ENCODE results near the gene OTOR. TPM values are rescaled to one million over a fixed set of nuclear protein-coding genes. Genes with fewer than 3 reads are reported as not detected.

The OTOR gene
- total and polyA plus RNA-seq, 2 of the 13 experiments (the other 11 are each of a cell fraction or from before 2014, with no cell fraction given) = not detected

DNA sequence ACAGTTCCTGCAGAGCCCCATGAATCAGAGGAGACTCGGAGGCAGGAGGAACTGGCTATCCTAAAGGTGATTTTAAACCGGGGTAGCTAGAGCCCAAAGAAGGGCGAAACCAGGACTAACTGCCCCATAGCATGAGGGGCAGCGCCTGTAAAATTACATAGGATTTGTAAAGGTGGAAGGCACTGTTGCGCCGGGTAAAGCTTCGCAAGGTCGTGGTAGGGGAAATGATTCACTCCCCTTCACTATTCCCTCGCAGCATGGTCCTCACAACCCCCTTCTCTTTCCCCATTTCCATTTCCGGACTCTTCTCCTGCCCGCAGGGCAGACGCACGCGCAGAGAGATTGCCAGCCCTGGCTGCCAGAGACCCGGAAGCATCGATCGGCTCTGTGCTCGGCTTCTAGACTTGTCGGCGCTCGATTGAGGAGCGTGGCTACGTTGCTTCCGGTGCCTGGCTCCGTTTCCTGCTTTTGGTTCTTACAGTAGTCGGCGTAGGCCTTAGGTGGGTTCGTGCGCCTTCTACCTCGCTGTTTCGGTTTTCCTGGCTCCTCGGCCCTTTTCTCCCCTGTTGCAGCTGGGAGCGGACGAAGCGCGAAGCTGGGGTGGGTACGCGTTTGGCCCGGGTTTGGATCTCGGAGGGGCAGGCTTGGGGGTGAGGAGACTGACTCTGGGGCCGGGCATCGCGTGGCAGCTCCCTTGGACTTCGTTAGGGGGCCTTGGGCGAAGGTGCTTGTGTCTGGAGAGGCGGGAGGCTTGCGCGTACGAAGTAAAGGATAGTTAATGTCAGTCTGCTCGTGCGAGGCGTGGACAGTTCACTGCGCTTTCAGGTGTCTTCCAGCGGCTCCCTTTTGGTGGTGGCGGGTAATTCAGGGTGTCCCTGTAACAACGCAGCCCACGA is 18.3 kb upstream of the OTOR start, which contains the start of gene SNRPB2 (continued):
- TF ChIP-seq, protein P1, sequence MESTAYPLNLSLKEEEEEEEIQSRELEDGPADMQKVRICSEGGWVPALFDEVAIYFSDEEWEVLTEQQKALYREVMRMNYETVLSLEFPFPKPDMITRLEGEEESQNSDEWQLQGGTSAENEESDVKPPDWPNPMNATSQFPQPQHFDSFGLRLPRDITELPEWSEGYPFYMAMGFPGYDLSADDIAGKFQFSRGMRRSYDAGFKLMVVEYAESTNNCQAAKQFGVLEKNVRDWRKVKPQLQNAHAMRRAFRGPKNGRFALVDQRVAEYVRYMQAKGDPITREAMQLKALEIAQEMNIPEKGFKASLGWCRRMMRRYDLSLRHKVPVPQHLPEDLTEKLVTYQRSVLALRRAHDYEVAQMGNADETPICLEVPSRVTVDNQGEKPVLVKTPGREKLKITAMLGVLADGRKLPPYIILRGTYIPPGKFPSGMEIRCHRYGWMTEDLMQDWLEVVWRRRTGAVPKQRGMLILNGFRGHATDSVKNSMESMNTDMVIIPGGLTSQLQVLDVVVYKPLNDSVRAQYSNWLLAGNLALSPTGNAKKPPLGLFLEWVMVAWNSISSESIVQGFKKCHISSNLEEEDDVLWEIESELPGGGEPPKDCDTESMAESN (CRISPR knock-in tag; conservative IDR thresholded peaks at IDR 0.05) = peak; percentile 95
- TF ChIP-seq RXRB (CRISPR knock-in tag; IDR thresholded peaks at IDR 0.05; ENCODE audit: borderline replicate concordance) = peak; percentile 94
- TF ChIP-seq E2F5 (CRISPR knock-in tag; conservative IDR thresholded peaks at IDR 0.05) = peak; percentile 75
- TF ChIP-seq MED13 (CRISPR knock-in tag; IDR thresholded peaks at IDR 0.05) = 0 out of 2 replicates have a peak, but pooled peaks have one; percentile 39
- no peak for TF ChIP-seq ZNF850 (CRISPR knock-in tag; conservative IDR thresholded peaks at IDR 0.05)
- TF ChIP-seq KLF13 (CRISPR knock-in tag; IDR thresholded peaks at IDR 0.05) = peak; percentile 84
- TF ChIP-seq, protein P2, sequence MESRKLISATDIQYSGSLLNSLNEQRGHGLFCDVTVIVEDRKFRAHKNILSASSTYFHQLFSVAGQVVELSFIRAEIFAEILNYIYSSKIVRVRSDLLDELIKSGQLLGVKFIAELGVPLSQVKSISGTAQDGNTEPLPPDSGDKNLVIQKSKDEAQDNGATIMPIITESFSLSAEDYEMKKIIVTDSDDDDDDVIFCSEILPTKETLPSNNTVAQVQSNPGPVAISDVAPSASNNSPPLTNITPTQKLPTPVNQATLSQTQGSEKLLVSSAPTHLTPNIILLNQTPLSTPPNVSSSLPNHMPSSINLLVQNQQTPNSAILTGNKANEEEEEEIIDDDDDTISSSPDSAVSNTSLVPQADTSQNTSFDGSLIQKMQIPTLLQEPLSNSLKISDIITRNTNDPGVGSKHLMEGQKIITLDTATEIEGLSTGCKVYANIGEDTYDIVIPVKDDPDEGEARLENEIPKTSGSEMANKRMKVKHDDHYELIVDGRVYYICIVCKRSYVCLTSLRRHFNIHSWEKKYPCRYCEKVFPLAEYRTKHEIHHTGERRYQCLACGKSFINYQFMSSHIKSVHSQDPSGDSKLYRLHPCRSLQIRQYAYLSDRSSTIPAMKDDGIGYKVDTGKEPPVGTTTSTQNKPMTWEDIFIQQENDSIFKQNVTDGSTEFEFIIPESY (CRISPR knock-in tag; IDR thresholded peaks at IDR 0.05) = peak; percentile 76
- TF ChIP-seq SMC3 (IDR thresholded peaks at IDR 0.05; ENCODE audit: low read length) = peak; percentile 16; the same call in 1 of the 2 replicates
- no peak for TF ChIP-seq RFXANK (CRISPR knock-in tag; IDR thresholded peaks at IDR 0.05)
- no peak; the same call in 1 of the 2 replicates for TF ChIP-seq ZNF431 (CRISPR knock-in tag; IDR thresholded peaks at IDR 0.05; ENCODE audit: borderline replicate concordance, low read depth)
- TF ChIP-seq, protein P3, sequence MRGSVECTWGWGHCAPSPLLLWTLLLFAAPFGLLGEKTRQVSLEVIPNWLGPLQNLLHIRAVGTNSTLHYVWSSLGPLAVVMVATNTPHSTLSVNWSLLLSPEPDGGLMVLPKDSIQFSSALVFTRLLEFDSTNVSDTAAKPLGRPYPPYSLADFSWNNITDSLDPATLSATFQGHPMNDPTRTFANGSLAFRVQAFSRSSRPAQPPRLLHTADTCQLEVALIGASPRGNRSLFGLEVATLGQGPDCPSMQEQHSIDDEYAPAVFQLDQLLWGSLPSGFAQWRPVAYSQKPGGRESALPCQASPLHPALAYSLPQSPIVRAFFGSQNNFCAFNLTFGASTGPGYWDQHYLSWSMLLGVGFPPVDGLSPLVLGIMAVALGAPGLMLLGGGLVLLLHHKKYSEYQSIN (CRISPR knock-in tag; IDR thresholded peaks at IDR 0.05; ENCODE audit: borderline replicate concordance) = no peak
- peak; percentile 98 for TF ChIP-seq CCAR2 (optimal IDR thresholded peaks at IDR 0.05; ENCODE audit: low read depth, low read length)
- TF ChIP-seq ZNF816 (CRISPR knock-in tag; IDR thresholded peaks at IDR 0.05; ENCODE audit: borderline replicate concordance) = peak; percentile 85; the same call in 1 of the 2 replicates
- peak; percentile 92 for TF ChIP-seq ZBTB38 (CRISPR knock-in tag; IDR thresholded peaks at IDR 0.05)
- peak; percentile 91; the same call in 1 of the 2 replicates for TF ChIP-seq ZNF251 (CRISPR knock-in tag; IDR thresholded peaks at IDR 0.05)
- peak; percentile 63 for TF ChIP-seq PHF21A (CRISPR knock-in tag; IDR thresholded peaks at IDR 0.05)
- peak; percentile 93 for TF ChIP-seq MAX (IDR thresholded peaks at IDR 0.05)
- TF ChIP-seq RAD51 (IDR thresholded peaks at IDR 0.05; ENCODE audit: borderline replicate concordance) = peak; percentile 46; the same call in 1 of the 2 replicates
- no peak for TF ChIP-seq HNRNPUL1 (IDR thresholded peaks at IDR 0.05; ENCODE audit: low read depth, low read length)
- TF ChIP-seq NKX3-1 (CRISPR knock-in tag; IDR thresholded peaks at IDR 0.05) = peak; percentile 91
- TF ChIP-seq ZNF143 (CRISPR knock-in tag; IDR thresholded peaks at IDR 0.05) = peak; percentile 69
- TF ChIP-seq CBFB (CRISPR knock-in tag; IDR thresholded peaks at IDR 0.05) = peak; percentile 98
- peak; percentile 95 for TF ChIP-seq ZNF205 (CRISPR knock-in tag; IDR thresholded peaks at IDR 0.05)

Measured in HepG2 (cell line).